GM12873 (cell line): ENCODE data around the gene BCOR.

Source experiments
- CTCF ChIP-seq: IDR thresholded peaks from 2 replicates; pipeline ENCODE4 v1.5.1; 2012; ENCODE audit warnings: low read depth, mild to moderate bottlenecking, moderate library complexity, low read length, control low read depth; ENCODE audit not compliant: insufficient read depth; ENCODE audit errors: missing control alignments

The BCOR gene

GRCh38 chrX:40111868-40112267 is 14.1 kb upstream of the BCOR start:
- no peak for TF ChIP-seq CTCF

GRCh38 chrX:40109288-40110008 is 11.7 kb upstream of the BCOR start:
- no peak for TF ChIP-seq CTCF

- no peak for TF ChIP-seq CTCF
Observed at GRCh38 chrX:40108959-40109287, 11.2 kb upstream of the BCOR start.

GRCh38 chrX:40108162-40108958 is 10.6 kb upstream of the BCOR start:
- no peak for TF ChIP-seq CTCF

- no peak for TF ChIP-seq CTCF
Observed at GRCh38 chrX:40107291-40108161, 9.8 kb upstream of the BCOR start.

GRCh38 chrX:40106676-40107290 is 9.0 kb upstream of the BCOR start:
- no peak for TF ChIP-seq CTCF
